ENCODE results near the gene DLST.
A peak's percentile ranks its signal among the peaks of the same experiment; 100 is the strongest.

DLST gene

GRCh38 chr14:74920281-74920680, 38.6 kb downstream of the DLST start:
- no peak for TF ChIP-seq CTCF (IDR thresholded peaks at IDR 0.05; ENCODE audit: insufficient read depth, low read depth, low read length, missing control alignments)
- DNase-seq (ENCODE audit: low read depth), result no peak
- no peak overlapping the region for H3K4me3 ChIP-seq (ENCODE audit: low read length)

GRCh38 chr14:74921053-74921620, 39.4 kb downstream of the DLST start:
- no peak overlapping the region for H3K4me3 ChIP-seq (ENCODE audit: low read length)
- no peak for DNase-seq (ENCODE audit: low read depth)
- no peak for TF ChIP-seq CTCF (IDR thresholded peaks at IDR 0.05; ENCODE audit: insufficient read depth, low read depth, low read length, missing control alignments)

- H3K4me3 ChIP-seq (ENCODE audit: low read length), result peak overlapping the region; percentile 52
- DNase-seq (ENCODE audit: low read depth), result no peak
- no peak for TF ChIP-seq CTCF (IDR thresholded peaks at IDR 0.05; ENCODE audit: insufficient read depth, low read depth, low read length, missing control alignments)
These were observed 40.5 kb downstream of the DLST start for GRCh38 chr14:74921987-74922751.

GRCh38 chr14:74922752-74923401, 41.2 kb downstream of the DLST start, which contains the start of gene RPS6KL1:
TSS of gene RPS6KL1 (minus strand) at chr14:74923260. CDS start at chr14:74921541, 1,719 bp downstream.
- peak; percentile 85 for DNase-seq (ENCODE audit: low read depth)
- no peak for TF ChIP-seq CTCF (IDR thresholded peaks at IDR 0.05; ENCODE audit: insufficient read depth, low read depth, low read length, missing control alignments)
- peak within 1 kb of the TSS; percentile 52 for H3K4me3 ChIP-seq (ENCODE audit: low read length)

GRCh38 chr14:74924061-74924460, 42.3 kb downstream of the DLST start:
- no peak overlapping the region for H3K4me3 ChIP-seq (ENCODE audit: low read length)
- DNase-seq (ENCODE audit: low read depth), result no peak
- no peak for TF ChIP-seq CTCF (IDR thresholded peaks at IDR 0.05; ENCODE audit: insufficient read depth, low read depth, low read length, missing control alignments)

GRCh38 chr14:74927225-74927624, 45.5 kb downstream of the DLST start:
- no peak for DNase-seq (ENCODE audit: low read depth)
- TF ChIP-seq CTCF (IDR thresholded peaks at IDR 0.05; ENCODE audit: insufficient read depth, low read depth, low read length, missing control alignments), result no peak
- H3K4me3 ChIP-seq (ENCODE audit: low read length), result no peak overlapping the region
